Heart left ventricle (tissue), 16 donors: ENCODE measurements around the gene CKMT2. TPM values are rescaled to one million over a fixed set of nuclear protein-coding genes. Genes with fewer than 3 reads are reported as not detected.

Experiments used
- ATAC-seq, 4 donors: fragments of 200-7000 bp; cut with Tn5 transposase; one replicate each; pipeline ENCODE4 v1.9.1; 2020 to 2022; ENCODE audit warnings: moderate library complexity in 4 of 4, mild to moderate bottlenecking in 3 of 4, moderate number of reproducible peaks in 1 of 4
- DNase-seq, 5 donors: peaks; one replicate each; pipeline ENCODE4 v3.0.0-alpha.2; 2020
- H3K27ac ChIP-seq, 12 donors: fragments of 200-600 bp; sonication (generic) in 4 of 12; one replicate each; pipeline versions ENCODE4 v1.5.0 to v1.8.0; 2016 to 2022; ENCODE audit warnings: mild to moderate bottlenecking in 2 of 12
- H3K27me3 ChIP-seq, 9 donors: fragments of 200-600 bp; sonication (generic) in 2 of 9; one replicate each; pipeline versions ENCODE4 v1.5.1 to v1.8.0; 2016 to 2022; ENCODE audit warnings: mild to moderate bottlenecking in 3 of 9
- H3K36me3 ChIP-seq, 9 donors: fragments of 200-600 bp; sonication (generic) in 2 of 9; one replicate each; pipeline versions ENCODE4 v1.5.0 to v1.8.0; 2018 to 2022; ENCODE audit warnings: mild to moderate bottlenecking in 2 of 9
- H3K4me1 ChIP-seq, 12 donors: fragments of 200-600 bp; sonication (generic) in 4 of 12; one replicate each; pipeline versions ENCODE4 v1.5.0 to v1.8.0; 2016 to 2022; ENCODE audit warnings: mild to moderate bottlenecking in 3 of 12
- H3K4me3 ChIP-seq, 12 donors: fragments of 200-600 bp; sonication (generic) in 4 of 12; one replicate each; pipeline versions ENCODE4 v1.5.0 to v1.8.0; 2017 to 2022; ENCODE audit warnings: mild to moderate bottlenecking in 9 of 12, moderate library complexity in 4 of 12
- H3K9me3 ChIP-seq, 12 donors: fragments of 200-600 bp; sonication (generic) in 4 of 12; one replicate each; pipeline versions ENCODE4 v1.5.0 to v1.8.0; 2016 to 2022; ENCODE audit warnings: mild to moderate bottlenecking in 1 of 12
- POLR2A ChIP-seq, 2 donors: fragments of 450-650 bp; IDR thresholded peaks; one replicate each; pipeline ENCODE4 v1.6.1; 2017; ENCODE audit warnings: antibody characterized with exemption in 2 of 2, mild to moderate bottlenecking in 2 of 2, moderate library complexity in 2 of 2
- WGBS, 4 donors: extraction: QIAGEN DNeasy Blood & Tissue Kit in 2 of 4; methylation state at CpG; one replicate each; pipeline versions ENCODE4 v1.1.5 to v1.1.7; 2013 to 2018; 5-methylcytosine and 5-hydroxymethylcytosine counted together
- intact Hi-C, 10 donors: fragments of 100-400 bp; cut with DNase I; formaldehyde crosslinking; loops; one replicate each; pipeline versions ENCODE4 v1.11.1 to v1.14.2; 2022
- polyA plus RNA-seq, 2 donors: library from polyadenylated mRNA; stranded (reverse); fragments of 200-250 nt; gene quantifications; one replicate each; pipeline ENCODE4 v1.2.3, GENCODE V29; 2013
- total RNA-seq, 9 donors: library from RNA; depleted of rRNA in 2 of 9; stranded (reverse); fragments of >200 nt in 2 of 9; fragmentation: NEBNext Ultra II Directional in 3 of 9; extraction: Animal tissue kit (Norgen Biotek cat#: 25700) in 3 of 9; gene quantifications; one replicate each; pipeline versions ENCODE4 v1.1.0 to v1.2.4, GENCODE V29; 2016 to 2023
- TF ChIP-seq, protein P1 (sequence below), 12 donors: fragments of 200-600 bp; sonication (generic) in 4 of 12; IDR thresholded peaks; one replicate each; pipeline versions ENCODE4 v1.5.0 to v1.8.0; 2018 to 2022; ENCODE audit warnings: antibody characterized with exemption in 12 of 12, mild to moderate bottlenecking in 5 of 12
- donor health status: ischemic (EF 13 %, LVEDD 7.1; RV severe dilation, severe dysfunction).
- donor health status: healthy with polysubstance abuse.
- donor health status: DM: no; HTN: yes; CAD: no.
- donor health status: DM: no; HTN: no; CAD: no.
- donor health status: ischemic (EF 25% LVEDD 6.9; RV normal size, moderate dysfunction).
- donor health status: ischemic (EF 25% LVEDD 5.7; RV mildly dilated, moderate dysfunction).
- donor health status: healthy.
- donor health status: DM: yes; HTN: yes; CAD: no.
- donor health status: ischemic (EF 35%, LVEDD 5.7; RV mildly dilated, moderate dysfunction).
- donor health status: nonischemic (EF 11% LVEDD 7.7; RV severe dilation, severe dysfunction).
- donor health status: DM: yes; HTN: yes; CAD: no.
- donor health status: PGD.
- donor health status: ischemic (EF 29% LVEDD 5.4; RV normal size, mild dysfunction).
- donor health status: nonischemic (EF 23%, LVEDD 6.1; RV moderate dilation, normal function).

CKMT2 gene
- total and polyA plus RNA-seq, 11 donors: 890 to 3,872 (median 1,758) TPM

DNA sequence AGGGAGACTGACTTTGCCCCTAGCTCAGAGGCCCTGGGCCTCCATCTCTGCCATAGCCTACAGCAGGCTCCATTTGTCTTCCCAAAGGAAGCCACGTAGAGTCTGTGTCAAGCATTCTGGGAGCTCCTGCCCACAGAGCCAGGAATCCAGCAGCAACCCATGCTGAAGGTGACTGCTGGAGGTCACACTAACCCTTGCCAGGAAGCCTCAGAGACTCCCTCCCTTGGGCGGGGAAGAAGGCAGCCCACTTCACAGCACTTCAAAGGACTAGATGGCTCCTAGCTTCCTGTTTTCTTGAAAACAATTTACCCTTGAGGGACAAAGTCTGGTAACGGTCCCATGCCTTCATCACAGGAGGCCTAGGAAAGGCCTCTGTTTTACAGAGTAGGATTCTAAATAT is 1.7 kb downstream of the CKMT2 start:
- DNase-seq (peak in 4 of 5 donors; percentile 53 to 77 (median 65)), ATAC-seq (peak; percentile 16 to 37 (median 26))
- WGBS, 4 donors: 33 to 51% (median 35%) methylated on average over 2 to 3 of the region's 3 CpGs
- Histone ChIP-seq H3K4me3 (peak overlapping the region in 11 of 12 donors; percentile 21 to 72 (median 54)), H3K27me3 (no peaks in the 10 kb centered on the region), H3K9me3 (no peaks in the 10 kb centered on the region), H3K4me1 (peaks cover 0 to 71% (median 31%) of the 10 kb centered on the region in 12 donors), H3K36me3 (peaks cover 0 to 4% (median 0%) of the 10 kb centered on the region in 9 donors), H3K27ac (peak overlapping the region; percentile 83 to 99 (median 92))
- TF ChIP-seq, protein P1, sequence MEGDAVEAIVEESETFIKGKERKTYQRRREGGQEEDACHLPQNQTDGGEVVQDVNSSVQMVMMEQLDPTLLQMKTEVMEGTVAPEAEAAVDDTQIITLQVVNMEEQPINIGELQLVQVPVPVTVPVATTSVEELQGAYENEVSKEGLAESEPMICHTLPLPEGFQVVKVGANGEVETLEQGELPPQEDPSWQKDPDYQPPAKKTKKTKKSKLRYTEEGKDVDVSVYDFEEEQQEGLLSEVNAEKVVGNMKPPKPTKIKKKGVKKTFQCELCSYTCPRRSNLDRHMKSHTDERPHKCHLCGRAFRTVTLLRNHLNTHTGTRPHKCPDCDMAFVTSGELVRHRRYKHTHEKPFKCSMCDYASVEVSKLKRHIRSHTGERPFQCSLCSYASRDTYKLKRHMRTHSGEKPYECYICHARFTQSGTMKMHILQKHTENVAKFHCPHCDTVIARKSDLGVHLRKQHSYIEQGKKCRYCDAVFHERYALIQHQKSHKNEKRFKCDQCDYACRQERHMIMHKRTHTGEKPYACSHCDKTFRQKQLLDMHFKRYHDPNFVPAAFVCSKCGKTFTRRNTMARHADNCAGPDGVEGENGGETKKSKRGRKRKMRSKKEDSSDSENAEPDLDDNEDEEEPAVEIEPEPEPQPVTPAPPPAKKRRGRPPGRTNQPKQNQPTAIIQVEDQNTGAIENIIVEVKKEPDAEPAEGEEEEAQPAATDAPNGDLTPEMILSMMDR (IDR thresholded peaks at IDR 0.05): no peak
- TF ChIP-seq POLR2A (IDR thresholded peaks at IDR 0.05): peak in 1 of 2 donors; percentile 21
- intact Hi-C loops: loop anchor here in 2 of 10 donors (5.0 kb wide), 2 partner anchors 62 to 68 kb away; partner anchors contain the start of gene ZCCHC9 (in 1 of the 2)

DNA sequence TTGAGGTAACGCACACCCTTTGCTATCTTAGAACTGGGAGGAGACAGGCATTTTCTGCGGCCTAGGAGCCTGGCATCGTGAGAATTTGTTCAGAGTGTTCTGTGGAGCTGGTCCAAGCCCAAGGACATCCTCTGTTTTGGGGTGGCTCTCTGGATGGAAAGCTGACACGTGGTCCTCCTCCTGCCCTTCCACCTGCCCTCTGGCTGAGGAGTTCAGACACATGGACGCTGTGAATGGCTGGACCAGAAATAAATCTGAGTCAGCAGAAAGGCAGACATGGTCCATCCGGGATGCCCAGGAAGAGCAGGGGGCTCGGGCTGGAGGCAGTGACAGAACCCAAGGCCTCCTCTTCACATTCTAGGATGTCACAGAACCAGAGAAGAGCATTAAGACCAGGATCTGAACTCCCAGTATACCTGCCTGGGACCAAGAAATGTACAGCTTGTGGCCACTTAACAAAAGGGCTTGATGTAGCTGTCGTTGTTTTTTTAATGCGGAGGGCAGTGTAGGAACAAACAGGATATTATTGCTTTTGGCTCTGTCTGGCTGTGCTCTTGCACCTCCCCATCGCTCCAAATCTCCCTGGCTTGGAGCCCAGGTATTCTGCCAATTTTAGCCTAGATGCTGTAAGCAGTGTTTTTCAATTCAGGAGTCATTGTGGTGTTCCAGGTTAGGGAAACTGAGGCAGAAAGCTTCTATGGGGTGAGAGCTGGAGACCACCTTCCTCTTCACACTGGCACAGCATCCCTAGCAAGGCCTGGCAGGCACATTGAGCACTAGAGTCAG is 2.4 kb downstream of the CKMT2 start:
- Histone ChIP-seq H3K9me3 (no peaks in the 10 kb centered on the region), H3K27ac (peak overlapping the region; percentile 83 to 99 (median 92)), H3K4me3 (peak overlapping the region; percentile 4 to 72 (median 52)), H3K27me3 (no peaks in the 10 kb centered on the region), H3K4me1 (peaks cover 0 to 78% (median 34%) of the 10 kb centered on the region in 12 donors), H3K36me3 (peaks cover 0 to 8% (median 0%) of the 10 kb centered on the region in 9 donors)
- intact Hi-C loops: loop anchor here in 1 of 10 donors (5.0 kb wide), 1 partner anchor 62 kb away; no protein-coding TSS in a partner anchor
- WGBS, 4 donors: 30 to 35% (median 31%) methylated on average over 10 of the region's 10 CpGs
- ATAC-seq (peak; percentile 52 to 62 (median 58)), DNase-seq (peak in 4 of 5 donors; percentile 68 to 85 (median 76))
- TF ChIP-seq POLR2A (IDR thresholded peaks at IDR 0.05): no peak
- TF ChIP-seq, protein P1 (IDR thresholded peaks at IDR 0.05): no peak

DNA sequence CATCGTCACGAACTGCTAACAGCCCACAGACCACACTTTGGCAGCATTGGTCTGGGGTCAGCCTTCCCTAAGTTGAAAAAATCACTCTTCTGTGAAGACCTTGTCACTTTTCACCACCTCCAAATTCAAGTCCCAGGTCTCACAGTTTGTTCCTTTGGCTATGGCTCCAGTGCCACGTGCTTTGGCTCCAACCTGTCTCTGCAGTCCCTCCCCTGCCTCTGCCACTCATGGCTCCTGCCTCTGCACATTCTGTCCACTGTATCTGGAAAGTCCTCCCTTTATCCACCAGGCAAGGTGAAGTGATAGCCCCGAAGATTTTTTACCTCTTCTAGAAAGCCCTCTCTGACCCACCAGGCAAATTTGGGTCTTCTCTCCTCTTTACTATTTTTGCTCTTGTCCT is 5.3 kb downstream of the CKMT2 start:
- intact Hi-C loops: loop anchor here in 1 of 10 donors (5.0 kb wide), 1 partner anchor 59 kb away; no protein-coding TSS in a partner anchor
- peaks cover 0 to 8% (median 0%) of the 10 kb centered on the region in 9 donors for H3K36me3 ChIP-seq
- peak overlapping the region; percentile 1 to 98 (median 86) for H3K27ac ChIP-seq
- H3K4me3 ChIP-seq: peak overlapping the region in 6 of 12 donors; percentile 2 to 72 (median 33)
- ATAC-seq: peak; percentile 30 to 37 (median 36)
- H3K27me3 ChIP-seq: no peaks in the 10 kb centered on the region
- TF ChIP-seq, protein P1 (IDR thresholded peaks at IDR 0.05): no peak
- TF ChIP-seq POLR2A (IDR thresholded peaks at IDR 0.05): no peak
- no peaks in the 10 kb centered on the region for H3K9me3 ChIP-seq
- DNase-seq: peak in 3 of 5 donors; percentile 34 to 74 (median 71)
- H3K4me1 ChIP-seq: peaks cover 0 to 87% (median 38%) of the 10 kb centered on the region in 12 donors
- 53 to 65% (median 61%) methylated on average over 4 of the region's 4 CpGs for WGBS, 4 donors

DNA sequence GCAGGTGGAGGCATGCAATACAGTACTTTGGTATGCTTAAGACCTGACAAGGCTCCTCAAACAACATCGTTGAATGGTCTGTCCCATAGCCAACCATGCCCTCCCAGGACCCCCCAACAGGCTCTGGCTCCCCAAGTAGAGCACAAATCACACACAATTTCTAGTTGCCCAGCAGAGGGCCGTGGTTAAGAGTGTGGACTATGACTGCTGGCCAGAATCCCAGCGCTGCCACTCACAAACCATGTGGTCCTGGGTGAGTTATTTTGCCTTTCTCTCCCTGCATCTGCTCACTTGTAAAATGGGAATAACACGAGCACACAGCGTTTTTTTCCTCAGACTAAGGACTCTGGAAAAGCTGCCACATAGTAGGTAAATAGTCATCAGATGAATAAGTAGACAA is 6.5 kb downstream of the CKMT2 start:
- TF ChIP-seq, protein P1 (IDR thresholded peaks at IDR 0.05): peak in 2 of 12 donors; percentile 12 to 33
- no peak for TF ChIP-seq POLR2A (IDR thresholded peaks at IDR 0.05)
- Histone ChIP-seq H3K4me3 (peak overlapping the region in 3 of 12 donors; percentile 21 to 63 (median 51)), H3K9me3 (no peaks in the 10 kb centered on the region), H3K4me1 (peaks cover 0 to 97% (median 45%) of the 10 kb centered on the region in 12 donors), H3K36me3 (peaks cover 0 to 16% (median 2%) of the 10 kb centered on the region in 9 donors), H3K27ac (peak overlapping the region in 8 of 12 donors; percentile 16 to 95 (median 90)), H3K27me3 (no peaks in the 10 kb centered on the region)
- intact Hi-C loops: loop anchor here in 3 of 10 donors (5.0 to 10.0 kb wide), 2 partner anchors 55 to 58 kb away; no protein-coding TSS in a partner anchor
- DNase-seq: peak in 1 of 5 donors; percentile 26
- WGBS, 4 donors: 52 to 58% (median 57%) methylated on average over 3 to 5 of the region's 5 CpGs
- ATAC-seq: peak in 1 of 4 donors; percentile 15
